ENCODE results near the gene EARS2. TPM values are rescaled to one million over a fixed set of nuclear protein-coding genes. Genes with fewer than 3 reads are reported as not detected.
"Not testable (repeated sequence)": the region's sequence is repeated elsewhere in the genome, so short reads cannot be mapped to it uniquely, and the experiment has no call there.

The EARS2 gene
- total RNA-seq (10 to 100 TPM; 10.0 to 13.0 TPM), total RNA-seq (14.7 to 28.3 reads per million in 2 donors)

DNA sequence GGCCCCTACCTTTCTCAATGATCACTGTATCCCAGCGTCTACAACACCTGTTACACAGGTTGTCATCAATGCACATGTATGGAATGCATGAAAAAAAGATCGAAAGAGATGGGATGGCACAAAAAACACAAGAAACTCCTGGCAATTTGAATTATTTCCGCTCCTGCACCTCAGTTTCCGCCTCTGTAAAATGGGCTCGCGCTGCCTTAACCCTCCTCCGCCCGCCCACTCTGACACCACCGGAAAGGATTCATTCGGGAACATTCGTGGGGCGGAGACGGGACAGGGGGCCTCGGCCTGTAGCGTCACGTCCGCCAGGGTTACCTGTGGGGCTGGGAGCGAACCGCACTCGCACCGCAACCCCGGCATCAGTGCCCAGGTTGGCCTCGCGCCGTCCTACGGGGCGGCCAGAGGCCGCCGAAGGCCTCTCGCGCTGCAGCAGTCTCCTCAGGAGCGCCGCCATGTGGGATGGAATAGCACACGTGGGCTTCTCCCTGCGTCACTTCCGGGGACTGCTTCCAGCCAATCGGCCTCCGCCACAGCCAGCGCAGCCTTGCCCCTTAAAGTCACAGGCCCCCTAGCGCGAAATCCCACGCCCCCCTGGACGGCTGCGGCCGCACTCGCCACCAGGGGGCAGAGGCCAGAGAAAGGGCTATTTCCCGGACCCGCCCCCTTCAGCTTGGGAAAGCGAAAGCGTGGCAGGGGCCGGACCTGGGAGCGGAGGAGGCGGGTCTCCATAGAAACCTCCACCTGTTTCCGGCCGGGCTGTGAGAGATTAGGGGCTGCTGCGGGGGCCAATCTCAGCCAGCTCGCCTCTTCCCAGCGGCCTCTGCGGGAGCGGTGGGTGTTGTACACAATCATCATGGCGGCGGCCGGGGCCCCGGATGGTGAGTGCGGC is at the start of gene EARS2, which contains the start of gene UBFD1:
TSS of gene EARS2 (minus strand) at position 470 of the 898 bp plus-strand sequence. CDS start at position 463, 7 bp downstream.
TSS of gene UBFD1 (plus strand) at position 847 of the 898 bp plus-strand sequence. CDS start at position 863, 16 bp downstream.
- H3K27ac Mint-ChIP-seq = peak within 1 kb of the TSS; percentile 95
- peak; percentile 90 for ATAC-seq
- H3K4me1 Mint-ChIP-seq = peaks cover 20% of the 10 kb centered on the region

GRCh38 chr16:23597003-23597756 is 40.0 kb upstream of the EARS2 start:
- Mint-ChIP-seq H3K4me3 (peak overlapping the region; percentile 39), H3K27ac (no peak overlapping the region), H3K4me1 (peaks cover 13% of the 10 kb centered on the region), H3K36me3 (ENCODE audit: low read depth) (no peaks in the 10 kb centered on the region), H3K27me3 (no peaks in the 10 kb centered on the region)
- H3K9me3 ChIP-seq (ENCODE audit: control insufficient read depth, low read length, poor library complexity, severe bottlenecking) = no peaks in the 10 kb centered on the region
- no peak for DNase-seq
- ATAC-seq = no peak

More for the DNA sequence above, at the start of gene EARS2, which contains the start of gene UBFD1:
- no peaks in the 10 kb centered on the region for H3K9me3 ChIP-seq (ENCODE audit: control insufficient read depth, low read length, poor library complexity, severe bottlenecking)
- peak within 1 kb of the TSS; percentile 94 for H3K4me3 Mint-ChIP-seq
- no peaks in the 10 kb centered on the region for H3K27me3 Mint-ChIP-seq
- H3K36me3 Mint-ChIP-seq (ENCODE audit: low read depth) = no peaks in the 10 kb centered on the region
- DNase-seq = peak; percentile 83 to 87 (median 85)

GRCh38 chr16:23595951-23596720 is 39.0 kb upstream of the EARS2 start, which contains the start of gene NDUFAB1:
NDUFAB1 (minus strand) TSS chr16:23596316; CDS start chr16:23596290, 26 bp downstream.
- H3K27ac Mint-ChIP-seq = peak within 1 kb of the TSS; percentile 63
- peak; percentile 99 for ATAC-seq
- H3K9me3 ChIP-seq (ENCODE audit: control insufficient read depth, low read length, poor library complexity, severe bottlenecking) = no peaks in the 10 kb centered on the region
- H3K36me3 Mint-ChIP-seq (ENCODE audit: low read depth) = peaks cover 7% of the 10 kb centered on the region
- peak within 1 kb of the TSS; percentile 84 for H3K4me3 Mint-ChIP-seq
- H3K4me1 Mint-ChIP-seq = peaks cover 20% of the 10 kb centered on the region
- peak; percentile 84 to 95 (median 89) for DNase-seq
- H3K27me3 Mint-ChIP-seq = no peaks in the 10 kb centered on the region

- Mint-ChIP-seq H3K27me3 (no peaks in the 10 kb centered on the region), H3K4me3 (peak overlapping the region; percentile 84), H3K36me3 (ENCODE audit: low read depth) (peaks cover 7% of the 10 kb centered on the region), H3K27ac (peak overlapping the region; percentile 63), H3K4me1 (peaks cover 20% of the 10 kb centered on the region)
- H3K9me3 ChIP-seq (ENCODE audit: control insufficient read depth, low read length, poor library complexity, severe bottlenecking) = no peaks in the 10 kb centered on the region
- ATAC-seq (no peak), DNase-seq (no peak)
Observed at GRCh38 chr16:23595246-23595950, 38.2 kb upstream of the EARS2 start.

GRCh38 chr16:23594186-23594585 is 37.0 kb upstream of the EARS2 start:
- Mint-ChIP-seq H3K4me1 (peaks cover 20% of the 10 kb centered on the region), H3K36me3 (ENCODE audit: low read depth) (peaks cover 10% of the 10 kb centered on the region), H3K4me3 (no peak overlapping the region), H3K27me3 (no peaks in the 10 kb centered on the region), H3K27ac (peak overlapping the region; percentile 63)
- no peaks in the 10 kb centered on the region for H3K9me3 ChIP-seq (ENCODE audit: control insufficient read depth, low read length, poor library complexity, severe bottlenecking)
- no peak for ATAC-seq
- DNase-seq = no peak

DNA sequence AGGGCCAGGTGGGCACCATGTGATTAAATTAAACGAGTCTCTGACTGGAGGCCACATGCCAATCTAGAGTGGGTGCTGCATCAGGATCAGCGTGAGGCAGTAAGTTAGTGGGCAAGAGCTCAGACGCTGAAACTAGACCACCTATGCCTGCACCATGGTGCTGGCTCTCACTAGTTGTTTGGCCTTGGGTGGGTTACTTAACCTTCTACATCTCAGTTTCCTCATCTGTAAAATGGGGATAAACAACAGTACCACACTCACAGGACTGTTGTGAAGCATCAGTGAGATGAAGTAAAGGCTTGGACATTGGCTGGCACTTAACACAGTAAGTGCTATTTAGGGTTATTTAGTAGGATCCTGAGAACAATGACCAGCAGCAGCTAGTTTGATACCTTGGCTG is 33.0 kb upstream of the EARS2 start:
- no peak for DNase-seq
- Mint-ChIP-seq H3K4me3 (no peak overlapping the region), H3K36me3 (ENCODE audit: low read depth) (peaks cover 10% of the 10 kb centered on the region), H3K27me3 (no peaks in the 10 kb centered on the region), H3K27ac (no peak overlapping the region), H3K4me1 (peaks cover 18% of the 10 kb centered on the region)
- H3K9me3 ChIP-seq (ENCODE audit: control insufficient read depth, low read length, poor library complexity, severe bottlenecking) = no peaks in the 10 kb centered on the region
- no peak for ATAC-seq

DNA sequence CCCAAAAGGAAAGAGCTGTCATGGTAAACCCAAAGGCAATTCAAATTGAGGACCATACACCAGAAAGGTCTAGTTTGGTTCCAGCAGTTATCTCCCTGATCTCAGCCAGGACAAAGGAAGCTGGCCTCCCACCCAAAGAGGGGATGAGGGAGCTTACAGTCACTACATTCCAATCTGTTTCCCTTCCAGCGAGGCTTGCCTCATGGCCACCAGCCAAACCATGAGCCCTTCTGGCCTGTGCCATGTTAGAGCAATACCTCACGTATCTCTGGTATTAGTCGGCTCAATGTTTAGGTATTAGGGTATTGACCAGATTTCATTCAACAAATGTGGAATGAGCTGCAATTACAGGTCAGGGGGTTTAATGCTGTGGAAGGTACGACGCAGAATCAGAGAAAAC is 30.6 kb upstream of the EARS2 start:
- H3K9me3 ChIP-seq (ENCODE audit: control insufficient read depth, low read length, poor library complexity, severe bottlenecking) = no peaks in the 10 kb centered on the region
- peaks cover 13% of the 10 kb centered on the region for H3K36me3 Mint-ChIP-seq (ENCODE audit: low read depth)
- no peak for ATAC-seq
- no peak overlapping the region for H3K4me3 Mint-ChIP-seq
- no peaks in the 10 kb centered on the region for H3K27me3 Mint-ChIP-seq
- H3K4me1 Mint-ChIP-seq = peaks cover 17% of the 10 kb centered on the region
- no peak for DNase-seq
- no peak overlapping the region for H3K27ac Mint-ChIP-seq

- no peak for ATAC-seq
- Mint-ChIP-seq H3K4me3 (no peak overlapping the region), H3K27me3 (no peaks in the 10 kb centered on the region), H3K4me1 (peaks cover 8% of the 10 kb centered on the region), H3K36me3 (ENCODE audit: low read depth) (peaks cover 5% of the 10 kb centered on the region), H3K27ac (no peak overlapping the region)
- no peak for DNase-seq
- H3K9me3 ChIP-seq (ENCODE audit: control insufficient read depth, low read length, poor library complexity, severe bottlenecking) = no peaks in the 10 kb centered on the region
Observed at GRCh38 chr16:23584186-23585076, 27.3 kb upstream of the EARS2 start.

DNA sequence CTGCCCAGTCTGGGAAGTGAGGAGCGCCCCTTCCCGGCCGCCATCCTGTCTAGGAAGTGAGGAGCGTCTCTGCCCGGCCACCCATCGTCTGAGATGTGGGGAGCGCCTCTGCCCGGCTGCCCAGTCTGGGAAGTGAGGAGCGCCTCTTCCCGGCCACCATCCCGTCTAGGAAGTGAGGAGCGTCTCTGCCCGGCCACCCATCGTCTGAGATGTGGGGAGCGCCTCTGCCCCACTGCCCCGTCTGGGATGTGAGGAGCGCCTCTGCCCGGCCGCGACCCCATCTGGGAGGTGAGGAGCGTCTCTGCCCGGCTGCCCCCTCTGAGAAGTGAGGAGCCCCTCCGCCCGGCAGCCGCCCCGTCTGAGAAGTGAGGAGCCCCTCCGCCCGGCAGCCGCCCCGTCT is 26.1 kb upstream of the EARS2 start:
- H3K4me3 Mint-ChIP-seq; H3K36me3 Mint-ChIP-seq (ENCODE audit: low read depth): not testable (repeated sequence)

GRCh38 chr16:23581764-23582163 is 24.6 kb upstream of the EARS2 start:
- Mint-ChIP-seq H3K36me3 (ENCODE audit: low read depth) (peaks cover 3% of the 10 kb centered on the region), H3K27me3 (no peaks in the 10 kb centered on the region), H3K4me3 (no peak overlapping the region), H3K4me1 (peaks cover 3% of the 10 kb centered on the region), H3K27ac (no peak overlapping the region)
- H3K9me3 ChIP-seq (ENCODE audit: control insufficient read depth, low read length, poor library complexity, severe bottlenecking) = no peaks in the 10 kb centered on the region
- ATAC-seq (no peak), DNase-seq (no peak)

More for the DNA sequence above, 26.1 kb upstream of the EARS2 start:
- not testable (repeated sequence) for DNase-seq; H3K9me3 ChIP-seq (ENCODE audit: control insufficient read depth, low read length, poor library complexity, severe bottlenecking); H3K4me1 Mint-ChIP-seq; H3K27me3 Mint-ChIP-seq; H3K27ac Mint-ChIP-seq; ATAC-seq

DNA sequence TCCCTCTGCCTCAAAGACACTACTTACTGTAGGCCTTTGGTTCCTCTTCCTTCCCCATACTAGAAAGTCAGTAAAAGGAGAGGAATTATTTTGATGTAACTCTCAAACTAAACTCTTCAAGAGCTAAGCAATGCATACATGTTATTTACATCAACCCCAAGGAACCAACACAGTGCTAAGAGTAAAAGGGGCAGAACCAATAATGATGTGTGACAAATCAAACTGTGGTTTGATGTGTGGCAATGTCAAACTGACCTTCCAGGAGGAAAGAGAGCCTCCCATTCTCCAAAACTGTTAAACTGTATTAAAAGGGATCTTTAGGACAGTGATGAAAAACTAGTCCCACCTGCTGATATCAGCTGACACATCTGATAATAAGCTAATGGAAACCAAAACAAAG is 23.2 kb upstream of the EARS2 start:
- Mint-ChIP-seq H3K36me3 (ENCODE audit: low read depth) (peaks cover 3% of the 10 kb centered on the region), H3K27me3 (no peaks in the 10 kb centered on the region), H3K4me3 (no peak overlapping the region), H3K27ac (no peak overlapping the region), H3K4me1 (peaks cover 5% of the 10 kb centered on the region)
- no peak for DNase-seq
- H3K9me3 ChIP-seq (ENCODE audit: control insufficient read depth, low read length, poor library complexity, severe bottlenecking) = no peaks in the 10 kb centered on the region
- no peak for ATAC-seq

Data from T-helper 17 cell (primary cell).